ENCODE data around the gene ZFP36L2. TPM values are rescaled to one million over a fixed set of nuclear protein-coding genes. Genes with fewer than 3 reads are reported as not detected.
A peak's percentile ranks its signal among the peaks of the same experiment; 100 is the strongest.

Gene ZFP36L2
- total and polyA plus RNA-seq, 9 of the 15 experiments (the other 6 are each of a cell fraction or from before 2014, with no cell fraction given) = 4.1 to 60.6 (median 20.3) TPM

DNA sequence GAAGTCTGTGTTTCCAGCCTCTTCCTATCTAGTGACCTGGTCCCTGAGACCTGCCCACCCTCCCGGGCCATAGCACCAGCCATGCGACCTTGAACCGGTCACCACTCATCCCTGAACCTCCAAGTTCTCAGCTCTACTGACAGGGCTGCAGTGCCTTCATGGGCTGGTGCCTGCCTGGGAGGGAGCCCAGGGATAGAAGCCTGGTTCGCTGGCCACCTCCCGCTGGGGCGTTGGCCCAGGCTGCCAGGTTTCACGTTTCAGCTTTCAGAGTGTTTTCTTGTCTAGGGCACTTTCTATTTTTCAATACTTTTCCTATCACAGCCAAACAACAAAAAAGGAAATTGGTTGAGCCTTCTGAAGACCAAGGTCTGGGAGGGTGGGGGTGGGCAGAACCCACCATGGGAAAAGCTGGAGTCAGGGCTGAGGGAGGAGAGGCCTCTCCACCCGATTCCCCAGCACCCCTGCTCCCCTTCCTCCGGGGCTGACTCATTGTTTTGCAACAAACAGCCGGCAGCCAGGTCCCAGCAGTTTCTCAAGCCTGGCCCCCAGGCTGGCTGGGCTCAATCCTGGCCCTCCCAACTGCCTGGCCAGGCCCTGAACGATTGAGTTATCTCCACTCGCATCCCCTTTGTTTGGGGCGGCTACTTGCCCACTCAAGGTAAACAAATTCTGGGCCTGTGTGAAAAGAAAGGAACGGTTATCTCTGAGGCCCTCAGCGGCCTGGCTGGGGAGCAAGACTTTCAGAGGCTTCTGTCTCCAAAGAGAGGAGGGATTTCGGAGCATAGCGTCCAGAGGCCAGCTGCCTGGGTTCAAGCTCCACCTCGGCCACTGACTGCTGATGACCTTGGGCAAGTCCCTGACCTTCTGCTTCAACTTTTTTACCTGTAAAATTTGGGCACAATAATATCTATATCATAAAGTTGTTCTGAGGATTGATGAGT is 47.5 kb downstream of the ZFP36L2 start (continued):
- TF ChIP-seq RBM15 (IDR thresholded peaks at IDR 0.05; ENCODE audit: insufficient read depth, low read length) = no peak
- no peak for TF ChIP-seq KLF13 (tag; IDR thresholded peaks at IDR 0.05; ENCODE audit: borderline replicate concordance, low read depth)
- TF ChIP-seq TAF7 (tag; IDR thresholded peaks at IDR 0.05) = 0 out of 2 replicates have a peak, but pooled peaks have one; percentile 20
- no peak for TF ChIP-seq ZNF121 (CRISPR knock-in tag; conservative IDR thresholded peaks at IDR 0.05)
- TF ChIP-seq, protein P1, sequence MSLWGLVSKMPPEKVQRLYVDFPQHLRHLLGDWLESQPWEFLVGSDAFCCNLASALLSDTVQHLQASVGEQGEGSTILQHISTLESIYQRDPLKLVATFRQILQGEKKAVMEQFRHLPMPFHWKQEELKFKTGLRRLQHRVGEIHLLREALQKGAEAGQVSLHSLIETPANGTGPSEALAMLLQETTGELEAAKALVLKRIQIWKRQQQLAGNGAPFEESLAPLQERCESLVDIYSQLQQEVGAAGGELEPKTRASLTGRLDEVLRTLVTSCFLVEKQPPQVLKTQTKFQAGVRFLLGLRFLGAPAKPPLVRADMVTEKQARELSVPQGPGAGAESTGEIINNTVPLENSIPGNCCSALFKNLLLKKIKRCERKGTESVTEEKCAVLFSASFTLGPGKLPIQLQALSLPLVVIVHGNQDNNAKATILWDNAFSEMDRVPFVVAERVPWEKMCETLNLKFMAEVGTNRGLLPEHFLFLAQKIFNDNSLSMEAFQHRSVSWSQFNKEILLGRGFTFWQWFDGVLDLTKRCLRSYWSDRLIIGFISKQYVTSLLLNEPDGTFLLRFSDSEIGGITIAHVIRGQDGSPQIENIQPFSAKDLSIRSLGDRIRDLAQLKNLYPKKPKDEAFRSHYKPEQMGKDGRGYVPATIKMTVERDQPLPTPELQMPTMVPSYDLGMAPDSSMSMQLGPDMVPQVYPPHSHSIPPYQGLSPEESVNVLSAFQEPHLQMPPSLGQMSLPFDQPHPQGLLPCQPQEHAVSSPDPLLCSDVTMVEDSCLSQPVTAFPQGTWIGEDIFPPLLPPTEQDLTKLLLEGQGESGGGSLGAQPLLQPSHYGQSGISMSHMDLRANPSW (CRISPR knock-in tag; IDR thresholded peaks at IDR 0.05) = no peak
- TF ChIP-seq KLF16 (IDR thresholded peaks at IDR 0.05) = 0 out of 2 replicates have a peak, but pooled peaks have one; percentile 59
- TF ChIP-seq, protein P2, sequence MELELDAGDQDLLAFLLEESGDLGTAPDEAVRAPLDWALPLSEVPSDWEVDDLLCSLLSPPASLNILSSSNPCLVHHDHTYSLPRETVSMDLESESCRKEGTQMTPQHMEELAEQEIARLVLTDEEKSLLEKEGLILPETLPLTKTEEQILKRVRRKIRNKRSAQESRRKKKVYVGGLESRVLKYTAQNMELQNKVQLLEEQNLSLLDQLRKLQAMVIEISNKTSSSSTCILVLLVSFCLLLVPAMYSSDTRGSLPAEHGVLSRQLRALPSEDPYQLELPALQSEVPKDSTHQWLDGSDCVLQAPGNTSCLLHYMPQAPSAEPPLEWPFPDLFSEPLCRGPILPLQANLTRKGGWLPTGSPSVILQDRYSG (tag; conservative IDR thresholded peaks at IDR 0.05; ENCODE audit: low read depth) = peak; percentile 39; the same call in 1 of the 2 replicates
- no peak for TF ChIP-seq ETS2 (tag; IDR thresholded peaks at IDR 0.05; ENCODE audit: borderline replicate concordance, poor library complexity, severe bottlenecking)
- TF ChIP-seq HDAC2 (IDR thresholded peaks at IDR 0.05) = peak; percentile 89; the same call in 1 of the 2 replicates
- no peak for TF ChIP-seq POLR2AphosphoS2 (IDR thresholded peaks at IDR 0.05; ENCODE audit: low read length)
- TF ChIP-seq, protein P3, sequence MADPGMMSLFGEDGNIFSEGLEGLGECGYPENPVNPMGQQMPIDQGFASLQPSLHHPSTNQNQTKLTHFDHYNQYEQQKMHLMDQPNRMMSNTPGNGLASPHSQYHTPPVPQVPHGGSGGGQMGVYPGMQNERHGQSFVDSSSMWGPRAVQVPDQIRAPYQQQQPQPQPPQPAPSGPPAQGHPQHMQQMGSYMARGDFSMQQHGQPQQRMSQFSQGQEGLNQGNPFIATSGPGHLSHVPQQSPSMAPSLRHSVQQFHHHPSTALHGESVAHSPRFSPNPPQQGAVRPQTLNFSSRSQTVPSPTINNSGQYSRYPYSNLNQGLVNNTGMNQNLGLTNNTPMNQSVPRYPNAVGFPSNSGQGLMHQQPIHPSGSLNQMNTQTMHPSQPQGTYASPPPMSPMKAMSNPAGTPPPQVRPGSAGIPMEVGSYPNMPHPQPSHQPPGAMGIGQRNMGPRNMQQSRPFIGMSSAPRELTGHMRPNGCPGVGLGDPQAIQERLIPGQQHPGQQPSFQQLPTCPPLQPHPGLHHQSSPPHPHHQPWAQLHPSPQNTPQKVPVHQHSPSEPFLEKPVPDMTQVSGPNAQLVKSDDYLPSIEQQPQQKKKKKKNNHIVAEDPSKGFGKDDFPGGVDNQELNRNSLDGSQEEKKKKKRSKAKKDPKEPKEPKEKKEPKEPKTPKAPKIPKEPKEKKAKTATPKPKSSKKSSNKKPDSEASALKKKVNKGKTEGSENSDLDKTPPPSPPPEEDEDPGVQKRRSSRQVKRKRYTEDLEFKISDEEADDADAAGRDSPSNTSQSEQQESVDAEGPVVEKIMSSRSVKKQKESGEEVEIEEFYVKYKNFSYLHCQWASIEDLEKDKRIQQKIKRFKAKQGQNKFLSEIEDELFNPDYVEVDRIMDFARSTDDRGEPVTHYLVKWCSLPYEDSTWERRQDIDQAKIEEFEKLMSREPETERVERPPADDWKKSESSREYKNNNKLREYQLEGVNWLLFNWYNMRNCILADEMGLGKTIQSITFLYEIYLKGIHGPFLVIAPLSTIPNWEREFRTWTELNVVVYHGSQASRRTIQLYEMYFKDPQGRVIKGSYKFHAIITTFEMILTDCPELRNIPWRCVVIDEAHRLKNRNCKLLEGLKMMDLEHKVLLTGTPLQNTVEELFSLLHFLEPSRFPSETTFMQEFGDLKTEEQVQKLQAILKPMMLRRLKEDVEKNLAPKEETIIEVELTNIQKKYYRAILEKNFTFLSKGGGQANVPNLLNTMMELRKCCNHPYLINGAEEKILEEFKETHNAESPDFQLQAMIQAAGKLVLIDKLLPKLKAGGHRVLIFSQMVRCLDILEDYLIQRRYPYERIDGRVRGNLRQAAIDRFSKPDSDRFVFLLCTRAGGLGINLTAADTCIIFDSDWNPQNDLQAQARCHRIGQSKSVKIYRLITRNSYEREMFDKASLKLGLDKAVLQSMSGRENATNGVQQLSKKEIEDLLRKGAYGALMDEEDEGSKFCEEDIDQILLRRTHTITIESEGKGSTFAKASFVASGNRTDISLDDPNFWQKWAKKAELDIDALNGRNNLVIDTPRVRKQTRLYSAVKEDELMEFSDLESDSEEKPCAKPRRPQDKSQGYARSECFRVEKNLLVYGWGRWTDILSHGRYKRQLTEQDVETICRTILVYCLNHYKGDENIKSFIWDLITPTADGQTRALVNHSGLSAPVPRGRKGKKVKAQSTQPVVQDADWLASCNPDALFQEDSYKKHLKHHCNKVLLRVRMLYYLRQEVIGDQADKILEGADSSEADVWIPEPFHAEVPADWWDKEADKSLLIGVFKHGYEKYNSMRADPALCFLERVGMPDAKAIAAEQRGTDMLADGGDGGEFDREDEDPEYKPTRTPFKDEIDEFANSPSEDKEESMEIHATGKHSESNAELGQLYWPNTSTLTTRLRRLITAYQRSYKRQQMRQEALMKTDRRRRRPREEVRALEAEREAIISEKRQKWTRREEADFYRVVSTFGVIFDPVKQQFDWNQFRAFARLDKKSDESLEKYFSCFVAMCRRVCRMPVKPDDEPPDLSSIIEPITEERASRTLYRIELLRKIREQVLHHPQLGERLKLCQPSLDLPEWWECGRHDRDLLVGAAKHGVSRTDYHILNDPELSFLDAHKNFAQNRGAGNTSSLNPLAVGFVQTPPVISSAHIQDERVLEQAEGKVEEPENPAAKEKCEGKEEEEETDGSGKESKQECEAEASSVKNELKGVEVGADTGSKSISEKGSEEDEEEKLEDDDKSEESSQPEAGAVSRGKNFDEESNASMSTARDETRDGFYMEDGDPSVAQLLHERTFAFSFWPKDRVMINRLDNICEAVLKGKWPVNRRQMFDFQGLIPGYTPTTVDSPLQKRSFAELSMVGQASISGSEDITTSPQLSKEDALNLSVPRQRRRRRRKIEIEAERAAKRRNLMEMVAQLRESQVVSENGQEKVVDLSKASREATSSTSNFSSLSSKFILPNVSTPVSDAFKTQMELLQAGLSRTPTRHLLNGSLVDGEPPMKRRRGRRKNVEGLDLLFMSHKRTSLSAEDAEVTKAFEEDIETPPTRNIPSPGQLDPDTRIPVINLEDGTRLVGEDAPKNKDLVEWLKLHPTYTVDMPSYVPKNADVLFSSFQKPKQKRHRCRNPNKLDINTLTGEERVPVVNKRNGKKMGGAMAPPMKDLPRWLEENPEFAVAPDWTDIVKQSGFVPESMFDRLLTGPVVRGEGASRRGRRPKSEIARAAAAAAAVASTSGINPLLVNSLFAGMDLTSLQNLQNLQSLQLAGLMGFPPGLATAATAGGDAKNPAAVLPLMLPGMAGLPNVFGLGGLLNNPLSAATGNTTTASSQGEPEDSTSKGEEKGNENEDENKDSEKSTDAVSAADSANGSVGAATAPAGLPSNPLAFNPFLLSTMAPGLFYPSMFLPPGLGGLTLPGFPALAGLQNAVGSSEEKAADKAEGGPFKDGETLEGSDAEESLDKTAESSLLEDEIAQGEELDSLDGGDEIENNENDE (IDR thresholded peaks at IDR 0.05; ENCODE audit: low read depth, low read length) = no peak

All from K562 (cell line).